VCaP (cell line): ENCODE data around the gene DCHS2.
A peak's percentile ranks its signal among the peaks of the same experiment; 100 is the strongest.

Experiments
- H3K27ac ChIP-seq: fragments of 450-650 bp; 2 replicates; pipeline ENCODE4 v1.5.1; 2017
- CTCF ChIP-seq: fragments of 450-650 bp; conservative IDR thresholded peaks from 2 replicates; pipeline ENCODE4 v1.5.1; 2017; ENCODE audit warnings: mild to moderate bottlenecking, moderate library complexity

The DCHS2 gene

DNA sequence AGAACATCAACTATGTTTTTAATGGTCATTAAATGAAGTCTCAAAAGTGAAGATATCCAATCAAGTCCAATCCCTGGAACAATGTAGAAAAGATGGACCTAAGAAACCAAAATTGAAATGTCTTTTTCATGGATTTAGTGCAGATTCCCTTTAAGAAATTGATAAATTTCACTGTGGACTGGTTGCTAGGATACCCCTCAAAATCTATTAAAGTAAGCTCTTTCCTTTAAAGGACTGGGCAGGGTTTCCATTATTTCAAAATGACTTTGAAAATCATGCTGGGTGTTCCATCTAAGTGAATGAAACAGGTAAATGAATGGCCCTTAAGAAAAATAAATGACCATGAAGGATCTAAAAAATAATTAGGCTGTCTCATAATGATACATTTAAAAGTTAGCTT lies 30.0 kb upstream of the DCHS2 start:
- no peak overlapping the region for H3K27ac ChIP-seq
- TF ChIP-seq CTCF = no peak

- no peak overlapping the region for H3K27ac ChIP-seq
- TF ChIP-seq CTCF = no peak
Observed at GRCh38 chr4:154519214-154519613, 27.6 kb upstream of the DCHS2 start.

- H3K27ac ChIP-seq = no peak overlapping the region
- TF ChIP-seq CTCF = no peak
Observed at GRCh38 chr4:154517591-154517990, 26.0 kb upstream of the DCHS2 start.

DNA sequence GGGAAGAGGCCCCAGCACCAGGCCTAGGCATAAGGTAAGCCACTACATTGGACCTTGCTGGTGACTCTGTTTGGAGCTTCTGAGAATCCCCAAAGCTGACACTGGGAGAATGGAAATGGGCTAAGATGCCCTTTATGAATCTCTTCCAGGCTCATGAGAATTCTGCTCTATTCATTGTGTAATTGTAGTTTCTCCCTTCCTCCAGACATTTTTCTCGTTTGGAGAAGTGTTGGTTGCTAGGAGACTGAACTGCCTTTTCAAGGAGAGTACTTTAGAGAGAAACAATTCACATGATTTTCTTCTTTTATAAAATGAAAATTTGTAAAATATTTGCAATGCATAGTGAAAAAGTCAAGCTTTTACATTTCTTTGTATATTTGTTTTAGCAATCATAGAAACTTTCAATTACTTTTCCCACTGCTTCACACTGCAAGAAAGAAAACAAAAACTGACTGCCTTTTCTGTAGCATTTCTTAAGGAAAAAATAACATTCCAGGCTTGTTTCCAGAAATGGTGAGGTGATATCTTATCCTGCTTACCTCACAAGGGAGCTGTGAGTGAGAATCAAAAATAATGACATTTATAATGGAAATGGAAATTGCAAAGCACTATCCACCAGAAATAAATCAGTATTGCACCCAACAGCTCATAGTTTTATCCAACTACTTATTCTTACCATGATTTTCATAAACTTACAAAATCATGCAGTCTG lies 24.9 kb upstream of the DCHS2 start:
- TF ChIP-seq CTCF = no peak
- H3K27ac ChIP-seq = no peak overlapping the region

- no peak overlapping the region for H3K27ac ChIP-seq
- TF ChIP-seq CTCF = no peak
Observed at GRCh38 chr4:154511981-154512380, 20.4 kb upstream of the DCHS2 start.

- H3K27ac ChIP-seq = no peak overlapping the region
- TF ChIP-seq CTCF = no peak
Observed at GRCh38 chr4:154511548-154511947, 19.9 kb upstream of the DCHS2 start.

DNA sequence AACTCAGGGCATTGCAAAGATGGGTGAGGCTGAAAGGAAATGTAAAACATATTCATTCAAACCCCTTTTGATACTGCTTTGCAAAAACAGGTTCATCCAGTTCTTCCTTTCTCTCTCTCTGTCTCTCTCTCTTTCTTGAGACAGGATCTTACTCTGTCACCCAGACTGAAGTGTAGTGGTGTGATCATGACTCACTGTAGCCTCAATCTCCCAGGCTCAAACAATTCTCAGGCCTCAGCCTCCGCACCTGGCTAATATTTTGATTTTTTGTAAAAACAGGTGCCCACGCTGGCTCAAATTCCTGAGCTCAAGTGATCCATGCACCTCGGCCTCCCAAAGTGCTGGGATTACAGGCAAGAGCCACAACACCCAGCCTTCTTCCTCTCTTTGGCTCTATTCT lies 15.6 kb upstream of the DCHS2 start:
- H3K27ac ChIP-seq = peak overlapping the region; percentile 49
- TF ChIP-seq CTCF = no peak
